ENCODE measurements around the gene ZNF219. TPM values are rescaled to one million over a fixed set of nuclear protein-coding genes. Genes with fewer than 3 reads are reported as not detected.

ZNF219 gene
- polyA plus RNA-seq, 3 donors: 0.49 to 7.2 (median 0.68) TPM

GRCh38 chr14:21081521-21082142 is 16.8 kb downstream of the ZNF219 start:
- Histone ChIP-seq H3K27ac (ENCODE audit: low read depth in 1 of 2, low read length in 2 of 2) (peak overlapping the region in 1 of 2 donors; percentile 32), H3K27me3 (ENCODE audit: control insufficient read depth in 2 of 2, insufficient read depth in 2 of 2, low read length in 2 of 2) (no peaks in the 10 kb centered on the region), H3K9me3 (replicated peaks in 1 of 2; ENCODE audit: control insufficient read depth in 1 of 2, insufficient read depth in 1 of 2, low read length in 2 of 2) (no peaks in the 10 kb centered on the region), H3K79me2 (ENCODE audit: insufficient read depth, low read length) (peaks cover 5% of the 10 kb centered on the region), H3K9ac (ENCODE audit: insufficient read depth, low read length, poor library complexity, severe bottlenecking) (no peak overlapping the region), H3K36me3 (replicated peaks in 1 of 2; ENCODE audit: control insufficient read depth in 1 of 2, insufficient read depth in 2 of 2, low read length in 2 of 2) (peaks cover 82 to 99% of the 10 kb centered on the region in 2 donors), H4K20me1 (ENCODE audit: insufficient read depth, low read length) (peaks cover 5% of the 10 kb centered on the region), H3K4me1 (ENCODE audit: control insufficient read depth in 1 of 2, insufficient read depth in 2 of 2, low read length in 2 of 2) (peaks cover 29 to 33% of the 10 kb centered on the region in 2 donors), H2AFZ (ENCODE audit: insufficient read depth, low read depth, low read length, poor library complexity, severe bottlenecking) (no peak overlapping the region), H3K4me2 (replicated peaks; ENCODE audit: extremely low read depth, low read length, poor library complexity, severe bottlenecking) (no peak overlapping the region), H3K4me3 (replicated peaks in 1 of 3; ENCODE audit: low read depth in 2 of 3, low read length in 3 of 3) (no peak overlapping the region)
- 92% methylated on average over 25 of the region's 30 CpGs for WGBS (ENCODE audit: insufficient coverage)
- peak overlapping the region in 4 of 7 donors; percentile 12 to 54 (median 40) for H3K27ac Mint-ChIP-seq
- H3K27me3 Mint-ChIP-seq (ENCODE audit: low read depth in 3 of 3): peaks cover 1 to 5% (median 3%) of the 10 kb centered on the region in 3 donors
- peaks cover 0 to 3% (median 0%) of the 10 kb centered on the region in 7 donors for H3K9me3 Mint-ChIP-seq
- intact Hi-C loops (cut with micrococcal nuclease): no loop called here
- H3K4me1 Mint-ChIP-seq: peaks cover 27% of the 10 kb centered on the region
- peaks cover 77 to 96% of the 10 kb centered on the region in 2 donors for H3K36me3 Mint-ChIP-seq
- DNase-seq: no peak
- no peak for TF ChIP-seq CTCF (IDR thresholded peaks at IDR 0.05)
- no peak overlapping the region for H3K4me3 Mint-ChIP-seq

- 96% methylated on average over 4 of the region's 10 CpGs for WGBS (ENCODE audit: insufficient coverage)
- H3K4me2 ChIP-seq (replicated peaks; ENCODE audit: extremely low read depth, low read length, poor library complexity, severe bottlenecking): no peak overlapping the region
- no peaks in the 10 kb centered on the region for H3K9me3 ChIP-seq (replicated peaks in 1 of 2; ENCODE audit: control insufficient read depth in 1 of 2, insufficient read depth in 1 of 2, low read length in 2 of 2)
- H3K4me3 ChIP-seq (replicated peaks in 1 of 3; ENCODE audit: low read depth in 2 of 3, low read length in 3 of 3): no peak overlapping the region
- DNase-seq: no peak
- H3K4me1 ChIP-seq (ENCODE audit: control insufficient read depth in 1 of 2, insufficient read depth in 2 of 2, low read length in 2 of 2): peaks cover under 1 to 4% of the 10 kb centered on the region in 2 donors
- peaks cover 11% of the 10 kb centered on the region for H4K20me1 ChIP-seq (ENCODE audit: insufficient read depth, low read length)
- Mint-ChIP-seq H3K4me1 (no peaks in the 10 kb centered on the region), H3K27ac (no peak overlapping the region), H3K27me3 (ENCODE audit: low read depth in 3 of 3) (peaks cover 0 to 2% (median 0%) of the 10 kb centered on the region in 3 donors), H3K36me3 (peaks cover 78 to 97% of the 10 kb centered on the region in 2 donors), H3K9me3 (peaks cover 0 to 1% (median 0%) of the 10 kb centered on the region in 7 donors), H3K4me3 (no peak overlapping the region)
- peaks cover 10% of the 10 kb centered on the region for H3K79me2 ChIP-seq (ENCODE audit: insufficient read depth, low read length)
- H3K9ac ChIP-seq (ENCODE audit: insufficient read depth, low read length, poor library complexity, severe bottlenecking): no peak overlapping the region
- H3K27ac ChIP-seq (ENCODE audit: low read depth in 1 of 2, low read length in 2 of 2): peak overlapping the region in 1 of 2 donors; percentile 32
- peaks cover 96 to 100% of the 10 kb centered on the region in 2 donors for H3K36me3 ChIP-seq (replicated peaks in 1 of 2; ENCODE audit: control insufficient read depth in 1 of 2, insufficient read depth in 2 of 2, low read length in 2 of 2)
- intact Hi-C loops (cut with micrococcal nuclease): no loop called here
- H3K27me3 ChIP-seq (ENCODE audit: control insufficient read depth in 2 of 2, insufficient read depth in 2 of 2, low read length in 2 of 2): no peaks in the 10 kb centered on the region
- H2AFZ ChIP-seq (ENCODE audit: insufficient read depth, low read depth, low read length, poor library complexity, severe bottlenecking): no peak overlapping the region
- no peak for TF ChIP-seq CTCF (IDR thresholded peaks at IDR 0.05)
Observed at GRCh38 chr14:21078726-21079125, 19.7 kb downstream of the ZNF219 start.
